Measurements from ENCODE around the gene CKS1B.
A peak's percentile ranks its signal among the peaks of the same experiment; 100 is the strongest.

CKS1B gene

GRCh38 chr1:154945962-154946850, 28.3 kb upstream of the CKS1B start:
- DNase-seq: no peak

DNA sequence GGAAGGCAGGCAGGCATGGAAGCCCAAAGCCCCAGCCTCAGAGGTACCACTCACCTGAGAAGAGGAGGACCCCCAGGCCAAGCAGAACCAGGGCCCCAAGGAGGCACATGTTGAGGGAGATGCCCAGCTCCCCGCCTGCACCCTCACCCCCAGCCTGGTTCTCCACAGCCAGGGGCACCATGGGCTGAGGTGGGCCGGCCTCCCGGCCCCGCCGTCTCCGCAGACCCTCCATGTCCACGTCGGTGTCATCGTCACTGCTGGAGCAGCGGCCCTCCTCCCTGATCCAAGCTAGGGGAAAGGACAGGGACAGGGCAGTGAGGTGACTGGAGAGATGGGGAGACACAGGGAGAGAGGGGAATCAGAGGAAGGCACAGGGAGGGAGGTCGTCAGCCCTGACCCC, 26.4 kb upstream of the CKS1B start:
- no peak for DNase-seq

- no peak for DNase-seq
Observed at GRCh38 chr1:154951901-154952657, 22.4 kb upstream of the CKS1B start.

DNA sequence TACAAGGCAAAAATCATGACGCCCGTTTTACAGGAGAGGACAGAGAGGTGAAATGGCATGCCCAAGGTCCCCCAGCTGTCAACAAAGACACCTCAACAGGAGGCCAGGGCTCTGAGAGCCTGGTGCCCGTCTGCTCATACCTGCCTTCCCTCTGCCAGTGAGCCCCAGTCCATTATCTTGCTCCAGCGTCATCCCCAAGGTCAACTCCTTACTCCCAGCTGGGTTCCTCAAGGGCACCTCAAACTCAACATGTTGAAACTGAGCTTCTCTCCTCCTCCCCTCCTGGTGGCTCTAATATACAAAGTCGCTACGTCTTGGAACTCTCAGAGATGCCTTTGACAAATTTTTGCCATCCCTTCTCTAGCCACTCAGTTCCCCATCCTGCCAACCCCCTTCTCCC, 21.8 kb upstream of the CKS1B start:
- no peak for DNase-seq

GRCh38 chr1:154953611-154954038, 20.9 kb upstream of the CKS1B start:
- no peak for DNase-seq

DNA sequence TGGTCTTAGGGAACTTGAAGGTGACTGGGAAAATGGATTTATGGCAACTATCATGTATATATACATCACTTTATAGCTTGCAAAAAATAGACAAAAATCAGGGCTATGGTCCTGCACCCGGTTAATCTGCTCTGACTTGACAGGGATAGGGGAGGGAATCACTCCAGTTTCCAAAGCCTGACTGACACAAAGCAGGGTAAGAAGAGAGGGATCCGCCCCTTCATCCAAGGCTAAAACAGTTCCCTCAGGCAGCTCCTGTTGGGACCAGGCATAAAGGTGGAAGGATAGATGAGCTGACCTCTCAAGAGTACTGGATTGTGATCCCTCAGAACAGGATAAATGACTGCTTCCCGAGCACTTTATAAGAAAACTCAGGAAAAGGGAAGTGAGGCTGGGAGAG, 19.9 kb upstream of the CKS1B start:
- no peak for DNase-seq

GRCh38 chr1:154955039-154955717, 19.3 kb upstream of the CKS1B start:
- peak; percentile 49 for DNase-seq

DNA sequence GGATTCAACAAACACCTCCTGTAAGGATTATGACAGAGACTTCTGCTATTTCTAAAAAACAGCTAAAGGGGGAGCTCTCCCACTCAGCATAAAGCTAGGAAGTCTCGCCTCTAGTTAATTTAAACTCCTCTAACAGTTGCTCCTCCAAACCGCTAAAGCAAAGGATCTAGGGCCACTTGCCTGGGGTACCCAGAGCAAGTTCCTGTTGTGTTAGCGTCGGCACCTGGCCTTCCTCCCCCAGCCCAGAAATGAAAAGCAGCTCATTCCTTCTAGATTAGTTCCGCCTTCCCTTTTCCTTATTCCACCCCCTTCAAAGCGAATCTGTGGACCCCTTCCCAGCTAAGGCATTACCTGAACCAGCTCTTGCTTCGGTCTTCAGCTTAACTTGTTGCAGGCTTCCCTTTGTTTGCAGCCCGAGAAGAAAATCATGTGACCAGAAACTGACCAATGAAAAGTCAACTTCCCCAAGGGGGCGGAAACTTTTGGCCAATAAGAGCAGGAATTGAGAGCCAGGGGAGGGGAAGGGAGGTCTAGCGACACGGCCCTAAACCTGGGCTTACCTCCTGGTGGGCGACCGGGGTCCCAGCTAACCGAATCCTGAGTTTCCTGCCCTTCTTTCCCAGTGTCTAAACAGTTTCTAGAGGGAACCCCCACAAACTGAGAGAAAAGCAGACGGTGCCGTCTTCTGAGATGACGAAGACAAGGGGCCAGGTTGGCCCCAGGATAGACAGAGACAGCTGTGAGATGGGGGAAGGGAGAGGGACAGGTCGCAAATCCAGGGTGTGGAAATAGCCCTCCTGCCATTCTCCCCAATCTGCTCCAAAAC, 18.6 kb upstream of the CKS1B start, which contains the start of gene PBXIP1:
TSS of gene PBXIP1 (minus strand) at position 382 of the 826 bp plus-strand sequence. CDS start 2,378 bp downstream, outside the sequence.
- DNase-seq: peak; percentile 59

DNA sequence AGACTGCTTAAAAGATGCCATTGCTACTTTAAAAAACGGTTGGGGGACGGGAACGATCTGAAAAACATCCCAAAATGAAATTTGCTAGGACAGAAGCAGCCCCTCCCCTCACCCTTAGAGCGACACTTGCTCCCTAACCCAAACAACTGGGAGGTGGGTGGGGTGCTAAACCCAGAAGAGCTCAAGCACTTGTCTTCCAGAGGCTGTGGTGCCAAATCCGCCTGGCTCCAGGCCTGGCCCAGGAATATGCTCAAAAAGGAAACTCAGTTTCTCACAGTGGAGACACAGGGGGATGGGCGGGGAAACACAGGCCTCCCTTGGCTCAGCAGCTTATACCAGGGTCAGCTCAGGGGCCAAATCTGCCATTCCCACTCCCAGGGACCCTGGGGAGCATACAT, 17.9 kb upstream of the CKS1B start:
- no peak for DNase-seq

GRCh38 chr1:154957091-154957657, 17.3 kb upstream of the CKS1B start:
- DNase-seq: no peak

GRCh38 chr1:154958036-154958435, 16.4 kb upstream of the CKS1B start:
- DNase-seq: no peak

DNA sequence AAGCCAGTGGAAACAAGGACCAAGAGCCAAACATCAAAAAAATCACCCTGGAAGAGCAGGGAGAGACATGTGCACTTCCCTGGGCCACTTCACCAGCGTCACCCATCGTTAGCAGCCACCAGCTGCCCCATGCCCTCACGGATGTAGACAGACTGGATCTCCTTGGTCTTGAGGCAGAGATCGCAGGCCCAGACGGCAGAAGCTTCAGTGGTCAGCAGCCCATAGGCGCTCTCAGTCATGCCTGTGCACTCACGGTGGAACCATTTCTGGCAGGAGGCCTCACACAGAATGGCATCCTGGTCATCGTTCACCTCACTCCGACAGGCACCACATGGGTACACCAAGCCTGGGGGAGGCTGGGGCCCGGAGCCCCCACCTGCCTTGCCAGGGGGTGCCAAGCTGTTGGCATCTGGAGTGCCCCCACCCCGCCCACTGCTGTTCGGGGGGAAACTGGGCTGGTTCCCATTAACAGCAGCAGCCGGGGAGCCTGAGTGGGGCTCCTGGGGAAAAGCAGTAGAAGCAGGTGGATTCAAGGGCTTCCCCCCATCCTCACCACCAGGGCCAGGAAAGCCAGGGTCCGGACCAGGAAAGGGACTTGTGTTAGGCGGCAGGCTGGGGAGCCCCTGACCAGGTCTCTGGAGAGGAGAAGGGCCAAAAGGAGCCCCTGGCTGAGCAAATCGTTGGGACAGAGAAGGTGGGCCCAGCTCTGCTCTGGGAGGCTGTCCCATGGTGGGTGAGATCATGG, 15.6 kb upstream of the CKS1B start:
- DNase-seq: no peak

DNA sequence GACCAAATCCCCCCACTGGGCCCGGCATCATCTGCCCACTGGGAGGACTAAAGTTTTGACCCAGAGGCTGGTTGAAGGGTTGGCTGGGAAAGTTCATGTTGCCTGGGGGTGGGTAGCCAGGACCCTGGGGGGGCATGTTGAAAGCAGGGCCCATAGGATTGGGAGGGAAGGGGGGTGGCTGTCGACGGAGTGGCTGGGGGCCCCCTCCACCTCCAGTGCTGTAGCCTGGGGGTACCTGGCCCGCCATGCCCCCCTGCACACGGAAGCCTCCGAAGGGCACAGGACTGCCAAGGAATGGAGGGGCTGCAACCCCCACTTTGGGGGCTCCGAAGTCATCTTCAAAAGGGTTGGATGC, 15.1 kb upstream of the CKS1B start:
- no peak for DNase-seq

DNA sequence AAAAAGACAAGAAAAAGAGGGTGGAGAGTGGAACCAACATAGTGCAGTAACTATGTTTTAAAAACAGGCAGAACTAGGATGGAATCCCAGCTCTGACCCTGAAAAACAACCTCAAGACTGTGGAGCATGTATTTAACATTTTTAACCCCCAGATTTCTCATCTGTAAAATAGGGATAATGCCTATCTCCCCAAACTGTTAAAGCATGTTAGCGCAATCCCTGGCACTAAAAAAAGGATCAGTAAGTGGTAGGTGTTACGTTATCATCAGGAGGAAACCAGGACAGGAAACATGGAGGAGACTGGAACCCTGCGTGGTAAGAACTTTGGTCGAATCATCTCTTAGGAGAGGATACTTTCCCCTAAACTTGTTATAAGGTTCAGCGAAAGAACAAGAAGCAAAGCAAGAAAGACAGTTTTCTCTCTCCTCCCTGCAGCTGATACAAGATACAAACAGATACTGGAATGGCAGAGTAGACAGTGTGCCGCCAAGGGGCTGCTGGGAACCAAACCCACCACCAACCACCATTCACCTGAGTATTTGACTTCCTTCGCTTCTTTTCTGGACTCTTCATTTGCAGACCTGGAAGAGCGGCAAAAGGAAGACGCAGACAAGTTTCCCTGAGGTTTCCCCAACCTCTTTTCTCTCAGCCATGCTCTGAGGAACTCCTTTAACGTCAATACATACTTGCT, 13.9 kb upstream of the CKS1B start:
- no peak for DNase-seq

- no peak for DNase-seq
Observed at GRCh38 chr1:154961207-154962155, 13.0 kb upstream of the CKS1B start, which contains the start of gene PYGO2. Gene PYGO2 (minus strand): TSS chr1:154961782. CDS start chr1:154961576, 206 bp downstream.

DNA sequence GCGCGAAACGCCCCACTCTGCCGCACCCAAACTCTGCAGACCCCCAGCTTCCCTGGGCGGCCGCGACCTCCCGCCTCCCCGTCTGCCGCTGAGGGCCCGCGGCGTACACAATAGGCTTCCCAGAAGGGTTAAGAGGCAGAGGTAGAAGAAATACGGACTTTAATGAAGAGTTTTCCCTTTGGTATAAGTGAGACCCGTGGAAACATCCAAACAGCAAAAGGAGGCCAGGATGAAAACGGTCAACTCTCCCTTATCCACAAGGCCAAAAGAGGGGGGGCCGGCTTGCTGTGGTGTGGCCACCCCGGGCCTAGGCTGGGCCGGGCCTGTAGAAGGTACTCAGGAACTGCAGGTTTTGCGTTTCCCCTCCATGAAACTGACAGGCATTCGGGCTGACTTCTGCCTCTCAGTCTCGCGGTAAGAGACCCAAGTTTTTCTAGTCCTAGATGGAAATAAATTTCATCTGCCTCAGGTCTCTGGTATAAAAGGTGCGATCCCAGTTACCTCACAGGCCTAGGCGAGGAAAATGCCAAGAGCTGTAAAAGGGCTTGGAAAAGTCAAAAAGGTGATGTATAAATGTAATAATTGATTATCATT, 12.2 kb upstream of the CKS1B start:
- DNase-seq: no peak

DNA sequence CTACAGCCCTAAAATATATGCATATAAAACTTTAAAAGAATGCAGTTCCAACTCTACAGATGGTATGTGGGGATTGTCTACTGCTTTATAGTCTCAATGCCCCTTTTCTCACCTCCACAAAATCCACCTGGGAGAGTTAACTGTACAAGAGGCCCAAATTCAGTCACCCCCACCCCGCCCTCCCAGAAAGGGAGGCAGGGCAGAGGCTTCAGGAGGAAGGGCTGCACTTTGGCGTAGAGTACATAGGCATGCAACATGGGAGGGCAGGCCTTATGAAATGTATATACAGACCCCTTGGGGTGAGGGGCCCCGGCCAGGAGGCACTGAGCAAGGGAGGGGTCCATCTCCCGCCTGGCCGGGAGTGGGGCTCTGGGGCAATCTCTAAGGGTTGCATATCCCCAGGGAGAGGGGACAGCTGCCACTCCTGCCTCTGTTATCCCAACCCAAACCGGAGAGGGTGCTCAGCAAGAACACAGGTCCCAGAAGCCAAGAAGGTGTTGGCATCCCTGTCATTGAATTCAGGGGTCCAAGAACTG, 11.6 kb upstream of the CKS1B start:
- DNase-seq: no peak

DNA sequence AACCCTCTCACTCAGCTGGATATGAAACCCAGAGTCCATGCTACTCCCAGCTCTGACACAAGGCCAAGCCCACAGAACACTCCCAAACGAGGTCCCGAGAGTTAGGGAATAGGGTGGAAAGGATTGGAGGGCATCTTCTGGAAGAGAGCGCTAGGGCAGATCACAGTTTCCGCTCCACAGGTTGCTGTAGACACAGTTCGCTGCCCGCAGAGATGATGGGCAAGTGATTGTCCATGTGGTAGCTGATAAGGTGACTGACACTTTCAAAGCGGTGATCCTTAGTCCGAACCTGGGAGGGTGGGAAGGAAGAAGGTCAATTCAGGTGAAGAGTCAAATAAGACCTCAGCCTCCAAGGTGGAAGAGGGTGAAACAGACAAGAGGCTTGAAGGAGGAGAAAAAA, 10.8 kb upstream of the CKS1B start:
- DNase-seq: no peak

DNA sequence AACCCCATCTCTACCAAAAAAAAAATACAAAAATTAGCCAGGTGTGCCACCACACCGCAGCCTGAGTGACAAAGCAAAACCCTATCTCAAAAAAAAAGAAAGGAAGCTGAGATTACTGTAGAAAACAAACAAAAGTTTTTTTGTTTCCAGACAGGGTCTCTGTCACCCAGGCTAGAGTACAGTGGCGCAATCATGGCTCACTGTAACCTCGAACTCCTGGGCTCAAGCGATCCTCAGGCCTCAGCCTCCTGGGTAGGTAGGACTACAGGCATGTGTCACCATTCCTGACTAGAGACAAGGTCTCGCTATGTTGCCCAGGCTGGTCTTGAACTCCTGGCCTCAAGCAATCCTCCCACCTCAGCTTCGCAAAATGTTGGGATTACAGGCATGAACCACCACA, 10.1 kb upstream of the CKS1B start:
- DNase-seq: no peak
